Activated naive CD4-positive, alpha-beta T cell treated with anti-CD3 and anti-CD28 coated beads, Interleukin-2, amount 10 ng/mL, durations not matched to agents 7 days and 5 days (primary cell): ENCODE results near the gene PRPS1.
A peak's percentile ranks its signal among the peaks of the same experiment; 100 is the strongest.
"Not testable (repeated sequence)": the region's sequence is repeated elsewhere in the genome, so short reads cannot be mapped to it uniquely, and the experiment has no call there.

Source experiments
- CTCF ChIA-PET: fragments of 350-600 bp; sonication (Branson Sonifier 250); formaldehyde crosslinking; loops from one replicate; lab custom pipeline; 2021; ENCODE audit warnings: antibody characterized with exemption; lab: Charles Lee
- DNase-seq: peaks from one replicate; pipeline ENCODE4 v3.0.0-alpha.2; 2020
- H3K27ac Mint-ChIP-seq: one replicate; pipeline ENCODE4 v1.8.0; 2021; ENCODE audit warnings: mild to moderate bottlenecking, moderate library complexity, mixed read lengths
- H3K27me3 Mint-ChIP-seq: one replicate; pipeline ENCODE4 v1.8.0; 2021; ENCODE audit warnings: mild to moderate bottlenecking, mixed read lengths
- H3K36me3 Mint-ChIP-seq: one replicate; pipeline ENCODE4 v1.8.0; 2021; ENCODE audit warnings: mixed read lengths
- H3K4me1 Mint-ChIP-seq: one replicate; pipeline ENCODE4 v1.8.0; 2021; ENCODE audit warnings: mixed read lengths
- H3K4me3 Mint-ChIP-seq: one replicate; pipeline ENCODE4 v1.8.0; 2021; ENCODE audit warnings: mild to moderate bottlenecking, moderate library complexity, mixed read lengths
- H3K9me3 Mint-ChIP-seq: one replicate; pipeline ENCODE4 v1.8.0; 2021; ENCODE audit warnings: mixed read lengths

Gene PRPS1

GRCh38 chrX:107627838-107628661 is at the start of gene PRPS1:
TSS of gene PRPS1 (plus strand) at chrX:107628510. CDS start at chrX:107628629, 119 bp downstream.
- CTCF ChIA-PET: interaction anchor here (0.9 to 2.4 kb wide), 6 partner anchors 30 to 149 kb away, joined by 3 to 11 read pairs (median 4); partner anchors contain the start of gene NCBP2L
- peaks cover 31% of the 10 kb centered on the region for H3K4me1 Mint-ChIP-seq
- peak within 1 kb of the TSS; percentile 94 for H3K4me3 Mint-ChIP-seq
- H3K9me3 Mint-ChIP-seq: no peaks in the 10 kb centered on the region
- peak; percentile 93 for DNase-seq
- H3K27ac Mint-ChIP-seq: peak within 1 kb of the TSS; percentile 93
- H3K36me3 Mint-ChIP-seq: no peaks in the 10 kb centered on the region
- H3K27me3 Mint-ChIP-seq: no peaks in the 10 kb centered on the region

- CTCF ChIA-PET: no interaction called here
- no peak overlapping the region for H3K4me3 Mint-ChIP-seq
- no peak overlapping the region for H3K27ac Mint-ChIP-seq
- H3K9me3 Mint-ChIP-seq: no peaks in the 10 kb centered on the region
- no peaks in the 10 kb centered on the region for H3K4me1 Mint-ChIP-seq
- no peaks in the 10 kb centered on the region for H3K27me3 Mint-ChIP-seq
- no peaks in the 10 kb centered on the region for H3K36me3 Mint-ChIP-seq
- DNase-seq: no peak
Observed at GRCh38 chrX:107579956-107580355, 48.4 kb upstream of the PRPS1 start.

GRCh38 chrX:107581923-107582322 is 46.4 kb upstream of the PRPS1 start:
- CTCF ChIA-PET: no interaction called here
- Mint-ChIP-seq H3K27me3 (no peaks in the 10 kb centered on the region), H3K27ac (no peak overlapping the region), H3K4me3 (no peak overlapping the region), H3K4me1 (no peaks in the 10 kb centered on the region), H3K36me3 (no peaks in the 10 kb centered on the region), H3K9me3 (no peaks in the 10 kb centered on the region)
- DNase-seq: no peak

GRCh38 chrX:107589243-107589642 is 39.1 kb upstream of the PRPS1 start:
- no peak overlapping the region for H3K27ac Mint-ChIP-seq
- no peaks in the 10 kb centered on the region for H3K36me3 Mint-ChIP-seq
- no peak overlapping the region for H3K4me3 Mint-ChIP-seq
- H3K27me3 Mint-ChIP-seq: no peaks in the 10 kb centered on the region
- no peaks in the 10 kb centered on the region for H3K4me1 Mint-ChIP-seq
- DNase-seq: no peak
- CTCF ChIA-PET: no interaction called here
- H3K9me3 Mint-ChIP-seq: no peaks in the 10 kb centered on the region

- Mint-ChIP-seq H3K4me3 (no peak overlapping the region), H3K4me1 (no peaks in the 10 kb centered on the region), H3K36me3 (no peaks in the 10 kb centered on the region), H3K9me3 (no peaks in the 10 kb centered on the region), H3K27me3 (no peaks in the 10 kb centered on the region), H3K27ac (no peak overlapping the region)
- DNase-seq: no peak
- CTCF ChIA-PET: no interaction called here
Observed at GRCh38 chrX:107596651-107597050, 31.7 kb upstream of the PRPS1 start.

- H3K4me3 Mint-ChIP-seq: no peak overlapping the region
- H3K36me3 Mint-ChIP-seq: no peaks in the 10 kb centered on the region
- no peak for DNase-seq
- H3K4me1 Mint-ChIP-seq: no peaks in the 10 kb centered on the region
- H3K9me3 Mint-ChIP-seq: no peaks in the 10 kb centered on the region
- CTCF ChIA-PET: no interaction called here
- no peaks in the 10 kb centered on the region for H3K27me3 Mint-ChIP-seq
- H3K27ac Mint-ChIP-seq: no peak overlapping the region
Observed at GRCh38 chrX:107597264-107597663, 31.0 kb upstream of the PRPS1 start.

- no peak overlapping the region for H3K4me3 Mint-ChIP-seq
- H3K9me3 Mint-ChIP-seq: no peaks in the 10 kb centered on the region
- CTCF ChIA-PET: no interaction called here
Observed at GRCh38 chrX:107597791-107598190, 30.5 kb upstream of the PRPS1 start.

GRCh38 chrX:107599450-107599861 is 28.9 kb upstream of the PRPS1 start:
- H3K27me3 Mint-ChIP-seq: no peaks in the 10 kb centered on the region
- CTCF ChIA-PET: no interaction called here
- H3K36me3 Mint-ChIP-seq: no peaks in the 10 kb centered on the region

More at GRCh38 chrX:107597791-107598190, 30.5 kb upstream of the PRPS1 start:
- Mint-ChIP-seq H3K4me1 (no peaks in the 10 kb centered on the region), H3K36me3 (no peaks in the 10 kb centered on the region), H3K27ac (no peak overlapping the region), H3K27me3 (no peaks in the 10 kb centered on the region)
- DNase-seq: no peak

GRCh38 chrX:107600366-107600765 is 27.9 kb upstream of the PRPS1 start:
- Mint-ChIP-seq H3K9me3 (no peaks in the 10 kb centered on the region), H3K4me1 (no peaks in the 10 kb centered on the region), H3K27ac (no peak overlapping the region), H3K4me3 (no peak overlapping the region), H3K27me3 (no peaks in the 10 kb centered on the region), H3K36me3 (no peaks in the 10 kb centered on the region)
- no peak for DNase-seq
- CTCF ChIA-PET: no interaction called here

More at GRCh38 chrX:107599450-107599861, 28.9 kb upstream of the PRPS1 start:
- no peak for DNase-seq
- H3K9me3 Mint-ChIP-seq: no peaks in the 10 kb centered on the region
- no peak overlapping the region for H3K27ac Mint-ChIP-seq
- no peak overlapping the region for H3K4me3 Mint-ChIP-seq
- no peaks in the 10 kb centered on the region for H3K4me1 Mint-ChIP-seq

GRCh38 chrX:107601326-107601725 is 27.0 kb upstream of the PRPS1 start:
- DNase-seq: no peak
- CTCF ChIA-PET: no interaction called here
- H3K4me1 Mint-ChIP-seq: no peaks in the 10 kb centered on the region

GRCh38 chrX:107601759-107602158 is 26.6 kb upstream of the PRPS1 start:
- no peak overlapping the region for H3K4me3 Mint-ChIP-seq
- no peaks in the 10 kb centered on the region for H3K27me3 Mint-ChIP-seq
- DNase-seq: no peak
- H3K36me3 Mint-ChIP-seq: no peaks in the 10 kb centered on the region
- no peaks in the 10 kb centered on the region for H3K9me3 Mint-ChIP-seq
- H3K4me1 Mint-ChIP-seq: no peaks in the 10 kb centered on the region
- no peak overlapping the region for H3K27ac Mint-ChIP-seq
- CTCF ChIA-PET: no interaction called here

More at GRCh38 chrX:107601326-107601725, 27.0 kb upstream of the PRPS1 start:
- no peaks in the 10 kb centered on the region for H3K27me3 Mint-ChIP-seq
- no peak overlapping the region for H3K4me3 Mint-ChIP-seq
- H3K9me3 Mint-ChIP-seq: no peaks in the 10 kb centered on the region
- H3K36me3 Mint-ChIP-seq: no peaks in the 10 kb centered on the region
- no peak overlapping the region for H3K27ac Mint-ChIP-seq

GRCh38 chrX:107602694-107603239 is 25.5 kb upstream of the PRPS1 start:
- Mint-ChIP-seq H3K27me3 (no peaks in the 10 kb centered on the region), H3K36me3 (no peaks in the 10 kb centered on the region), H3K4me1 (no peaks in the 10 kb centered on the region), H3K4me3 (no peak overlapping the region), H3K27ac (no peak overlapping the region), H3K9me3 (no peaks in the 10 kb centered on the region)
- no peak for DNase-seq
- CTCF ChIA-PET: no interaction called here

- H3K4me3 Mint-ChIP-seq: no peak overlapping the region
- no peaks in the 10 kb centered on the region for H3K36me3 Mint-ChIP-seq
- H3K9me3 Mint-ChIP-seq: no peaks in the 10 kb centered on the region
- H3K27me3 Mint-ChIP-seq: no peaks in the 10 kb centered on the region
- CTCF ChIA-PET: no interaction called here
- no peak for DNase-seq
- no peaks in the 10 kb centered on the region for H3K4me1 Mint-ChIP-seq
- no peak overlapping the region for H3K27ac Mint-ChIP-seq
Observed at GRCh38 chrX:107603429-107604159, 24.7 kb upstream of the PRPS1 start.

- DNase-seq, H3K27ac Mint-ChIP-seq, H3K9me3 Mint-ChIP-seq, H3K36me3 Mint-ChIP-seq, H3K4me1 Mint-ChIP-seq, H3K27me3 Mint-ChIP-seq, CTCF ChIA-PET, H3K4me3 Mint-ChIP-seq: not testable (repeated sequence)
Observed at GRCh38 chrX:107609061-107609460, 19.2 kb upstream of the PRPS1 start.
